GM18505 (cell line): ENCODE data around the gene TOM1.

Experiments used
- ATAC-seq: cut with Tn5 transposase; IDR thresholded peaks from one replicate; pipeline ENCODE4 v1.9.1; 2021; ENCODE audit not compliant: unreplicated experiment
- POLR2A ChIP-seq: IDR thresholded peaks from 4 replicates; pipeline ENCODE4 v1.6.1; 2011; ENCODE audit warnings: borderline replicate concordance; ENCODE audit not compliant: insufficient read depth, insufficient read length; ENCODE audit errors: extremely low read depth

The TOM1 gene

GRCh38 chr22:35299673-35300499 lies at the start of gene TOM1:
Gene TOM1, plus strand, starts transcription at chr22:35299894. Its CDS starts 35 bp downstream, at chr22:35299929.
- peak; percentile 90 for ATAC-seq
- peak; percentile 66 for TF ChIP-seq POLR2A

DNA sequence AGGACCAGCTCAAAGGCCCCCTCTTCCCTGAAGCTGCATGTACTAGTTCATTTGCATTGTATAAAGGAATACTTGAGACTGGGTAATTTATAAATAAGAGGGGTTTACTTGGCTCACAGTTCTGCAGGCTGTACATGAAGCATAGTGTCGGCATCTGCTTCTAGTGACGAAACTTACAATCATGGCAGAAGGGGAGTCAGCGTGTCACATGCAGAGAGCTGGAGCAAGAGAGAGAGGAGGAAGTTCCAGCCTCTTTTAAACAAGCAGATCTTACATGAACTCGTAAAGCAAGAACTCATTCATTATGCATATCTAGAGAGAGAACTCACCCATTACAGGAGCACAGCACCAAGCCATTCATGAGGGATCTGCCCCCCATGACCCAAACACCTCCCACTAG lies 49.5 kb upstream of the TOM1 start:
- no peak for ATAC-seq

DNA sequence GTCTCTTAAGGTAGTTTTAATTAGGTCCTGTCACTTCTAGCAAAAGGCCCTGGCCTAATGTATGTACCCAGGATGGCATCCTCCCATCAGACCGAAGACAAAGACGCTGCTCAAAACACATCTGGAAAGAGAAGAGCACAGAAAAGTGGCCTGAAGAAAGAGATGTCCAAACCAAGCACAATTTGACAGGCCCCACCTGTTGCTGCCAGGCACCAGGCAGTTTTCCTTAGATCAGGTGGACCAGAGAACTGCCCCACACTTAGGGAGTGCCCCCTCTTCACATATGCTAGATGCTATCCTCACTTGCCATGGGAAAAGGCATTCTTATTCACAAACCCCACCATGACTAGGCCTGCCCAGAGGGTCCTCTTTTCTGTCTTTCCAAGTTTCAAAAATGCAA lies 45.7 kb upstream of the TOM1 start:
- no peak for ATAC-seq
- TF ChIP-seq POLR2A: no peak

More for the DNA sequence above, 49.5 kb upstream of the TOM1 start:
- TF ChIP-seq POLR2A: no peak

DNA sequence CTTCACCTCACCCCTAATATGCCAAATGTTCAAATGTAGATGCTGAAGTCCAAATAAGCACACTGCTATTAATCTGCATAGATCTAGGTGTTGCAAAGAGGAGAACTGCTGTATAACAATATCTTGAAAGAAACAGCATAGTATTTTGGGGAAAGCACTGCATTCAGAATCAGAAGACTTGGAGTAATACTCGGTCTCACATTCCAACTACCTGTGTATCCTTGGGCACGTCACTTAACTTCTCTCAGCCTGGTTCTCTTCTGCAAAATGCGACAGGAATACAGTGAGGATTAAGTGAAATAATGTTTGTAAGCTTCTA lies 42.7 kb upstream of the TOM1 start:
- TF ChIP-seq POLR2A: no peak
- no peak for ATAC-seq

DNA sequence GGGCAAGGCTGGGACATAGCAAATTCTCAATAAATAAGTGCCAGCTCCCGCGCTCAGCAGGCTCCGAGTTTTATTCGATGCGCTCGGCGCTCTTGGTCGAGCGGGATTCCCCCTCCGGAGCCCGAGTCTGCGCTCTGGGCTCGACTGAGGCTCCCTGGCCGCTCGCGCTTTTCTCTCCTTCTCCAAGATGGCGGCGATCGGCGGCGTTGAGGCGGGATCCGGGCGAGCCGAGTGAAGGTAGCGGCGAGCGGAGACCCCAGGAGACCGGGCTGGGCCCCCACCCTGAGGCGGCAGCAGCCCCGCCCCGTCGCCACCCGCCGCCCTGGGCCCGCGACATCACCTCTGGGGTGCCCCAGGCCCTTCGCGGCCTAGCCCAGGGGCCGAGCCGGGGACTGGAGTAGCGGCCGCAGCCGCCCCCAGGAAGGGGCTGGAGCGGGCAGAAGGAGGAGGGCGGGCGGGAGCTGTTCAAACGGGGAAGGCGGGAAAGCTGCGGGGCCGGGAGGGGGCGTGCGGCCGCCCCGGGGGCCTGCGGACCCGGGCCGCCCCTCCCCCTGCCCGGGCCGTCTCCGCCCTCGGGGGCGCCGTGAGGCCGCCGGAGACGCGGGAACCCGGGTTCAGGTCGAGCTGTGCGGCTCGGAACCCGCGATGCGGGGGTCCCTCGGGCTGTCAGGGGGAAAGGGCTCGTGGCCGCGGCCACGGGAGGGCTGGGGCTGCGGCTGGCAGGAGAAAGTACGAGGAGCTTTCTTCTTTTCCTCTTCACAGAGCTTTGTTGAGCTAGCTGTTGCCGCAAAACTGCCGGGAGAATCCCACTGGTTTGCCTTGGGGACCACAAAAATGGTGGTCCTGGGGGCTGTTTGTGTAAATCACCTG lies 42.1 kb upstream of the TOM1 start, which contains the start of gene HMGXB4:
TSS of gene HMGXB4 (plus strand) at position 173 of the 870 bp plus-strand sequence. CDS start 4,898 bp downstream, outside the sequence.
- TF ChIP-seq POLR2A: peak; percentile 74
- peak; percentile 93 for ATAC-seq

GRCh38 chr22:35258191-35258988 lies 41.3 kb upstream of the TOM1 start:
- no peak for ATAC-seq
- no peak for TF ChIP-seq POLR2A

DNA sequence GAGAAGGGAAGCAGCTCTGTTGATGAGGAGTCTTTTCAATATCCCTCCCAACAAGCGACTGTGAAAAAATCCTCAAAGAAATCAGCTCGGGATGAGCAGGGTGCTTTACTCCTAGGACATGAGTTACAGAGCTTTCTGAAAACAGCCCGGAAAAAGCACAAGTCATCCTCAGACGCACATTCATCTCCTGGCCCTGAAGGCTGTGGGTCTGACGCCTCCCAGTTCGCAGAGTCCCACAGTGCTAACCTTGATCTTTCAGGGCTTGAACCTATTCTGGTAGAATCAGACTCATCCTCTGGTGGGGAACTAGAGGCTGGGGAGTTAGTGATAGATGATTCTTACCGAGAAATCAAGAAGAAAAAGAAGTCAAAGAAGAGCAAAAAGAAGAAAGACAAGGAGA lies 34.7 kb upstream of the TOM1 start:
- no peak for ATAC-seq
- TF ChIP-seq POLR2A: no peak

DNA sequence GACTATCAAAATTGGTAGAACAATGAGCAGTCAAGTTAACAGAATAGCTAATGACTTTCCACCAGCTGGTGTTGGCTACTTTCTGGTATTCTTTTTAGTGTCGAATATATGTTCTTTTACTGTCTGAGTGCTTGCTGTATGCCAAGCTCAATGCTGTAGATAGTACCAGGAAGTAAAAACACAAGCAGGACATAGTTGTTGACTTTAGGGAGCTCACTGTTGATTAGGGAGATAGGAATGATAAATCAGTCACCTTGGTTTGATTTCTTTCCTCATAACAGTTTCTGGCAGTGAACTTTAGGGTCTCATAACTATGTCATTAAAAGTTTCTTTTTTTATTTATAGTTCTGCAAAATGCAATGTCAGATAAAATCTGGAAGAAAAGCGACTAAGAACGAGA lies 33.4 kb upstream of the TOM1 start:
- no peak for ATAC-seq
- no peak for TF ChIP-seq POLR2A

DNA sequence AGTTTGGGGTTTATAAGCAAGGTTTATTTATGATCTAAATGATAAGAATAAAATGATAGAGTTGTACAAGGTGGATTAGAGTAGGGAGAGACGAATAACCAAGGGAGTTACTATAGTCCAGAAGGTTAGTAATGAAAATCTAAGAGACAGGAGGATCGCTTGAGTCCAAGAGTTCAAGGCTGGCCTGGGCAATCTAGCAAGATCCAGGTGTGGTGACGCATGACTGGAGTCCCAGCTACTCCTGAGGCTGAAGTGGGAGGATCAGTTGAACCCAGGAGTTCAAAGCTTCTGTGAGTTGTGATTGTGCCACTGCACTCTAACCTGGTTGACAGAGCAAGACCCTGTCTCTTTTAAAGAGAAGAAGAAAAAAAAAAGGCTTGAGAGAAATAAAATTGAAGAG lies 30.1 kb upstream of the TOM1 start:
- TF ChIP-seq POLR2A: no peak
- ATAC-seq: no peak

- ATAC-seq: no peak
- TF ChIP-seq POLR2A: no peak
Measured at GRCh38 chr22:35274154-35274871, 25.4 kb upstream of the TOM1 start.

DNA sequence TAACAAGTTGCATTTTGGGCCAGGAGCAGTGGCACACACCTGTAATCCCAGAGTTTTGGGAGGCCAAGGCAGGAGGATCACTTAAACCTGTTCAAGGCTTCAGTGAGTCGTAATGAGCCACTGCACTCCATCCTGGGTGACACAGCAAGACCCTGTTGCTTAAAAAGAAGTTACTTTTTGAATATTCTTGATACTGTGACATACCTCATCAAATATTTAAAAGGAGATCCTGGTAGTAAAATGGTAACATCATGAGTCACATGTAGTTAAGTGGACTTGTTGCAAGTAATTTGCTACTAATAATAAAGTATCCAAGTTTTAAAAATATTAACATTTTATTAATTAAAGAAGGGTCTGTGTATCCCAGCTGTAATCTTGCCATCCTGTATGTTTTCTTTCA lies 24.1 kb upstream of the TOM1 start:
- no peak for ATAC-seq
- no peak for TF ChIP-seq POLR2A

DNA sequence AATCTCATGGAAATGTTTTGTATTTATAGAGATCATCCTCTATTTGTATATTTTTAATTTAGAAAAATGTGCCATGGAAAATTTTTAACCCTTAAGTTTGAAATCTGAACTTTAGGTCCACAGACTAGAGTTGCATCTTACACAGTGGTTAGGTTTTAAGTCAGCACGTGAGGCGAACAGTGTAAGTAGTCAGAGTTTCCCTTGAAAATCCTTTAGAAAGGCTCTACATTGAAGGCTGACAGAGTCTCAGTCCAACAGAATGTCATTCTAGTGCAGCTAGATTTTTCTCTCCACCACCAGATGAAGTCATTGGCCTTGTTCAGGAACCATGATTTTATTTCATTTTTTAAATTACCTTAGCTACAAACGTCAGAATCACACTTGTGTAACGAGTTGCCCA lies 23.7 kb upstream of the TOM1 start:
- ATAC-seq: no peak
- TF ChIP-seq POLR2A: no peak
